ENCODE data around the gene RTN4RL1. TPM values are rescaled to one million over a fixed set of nuclear protein-coding genes. Genes with fewer than 3 reads are reported as not detected.
A peak's percentile ranks its signal among the peaks of the same experiment; 100 is the strongest.

The RTN4RL1 gene, protein sequence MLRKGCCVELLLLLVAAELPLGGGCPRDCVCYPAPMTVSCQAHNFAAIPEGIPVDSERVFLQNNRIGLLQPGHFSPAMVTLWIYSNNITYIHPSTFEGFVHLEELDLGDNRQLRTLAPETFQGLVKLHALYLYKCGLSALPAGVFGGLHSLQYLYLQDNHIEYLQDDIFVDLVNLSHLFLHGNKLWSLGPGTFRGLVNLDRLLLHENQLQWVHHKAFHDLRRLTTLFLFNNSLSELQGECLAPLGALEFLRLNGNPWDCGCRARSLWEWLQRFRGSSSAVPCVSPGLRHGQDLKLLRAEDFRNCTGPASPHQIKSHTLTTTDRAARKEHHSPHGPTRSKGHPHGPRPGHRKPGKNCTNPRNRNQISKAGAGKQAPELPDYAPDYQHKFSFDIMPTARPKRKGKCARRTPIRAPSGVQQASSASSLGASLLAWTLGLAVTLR
- total RNA-seq = 1.8 TPM

DNA sequence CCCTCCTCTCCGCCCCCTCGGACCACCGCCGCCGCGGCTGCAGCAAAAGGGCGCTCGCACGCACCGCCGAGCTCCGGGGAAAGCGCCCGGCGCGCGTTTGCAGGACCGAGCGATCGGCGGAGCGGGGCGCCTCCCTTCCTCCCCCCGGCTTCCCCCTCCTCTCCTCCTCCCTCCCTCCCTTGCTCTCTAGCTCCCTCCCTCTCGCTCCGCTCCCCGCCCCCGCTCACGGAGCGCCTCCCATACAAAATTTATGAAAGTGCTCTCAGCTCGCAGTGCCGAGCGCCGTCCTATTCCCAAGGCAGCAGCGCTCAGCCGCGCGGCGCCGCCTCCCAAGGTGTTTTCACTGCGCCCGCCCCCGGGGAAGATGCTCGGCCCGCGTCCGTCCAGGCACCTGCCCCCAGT lies at the start of gene RTN4RL1:
RTN4RL1 (minus strand) TSS at position 115 of the 402 bp plus-strand sequence. CDS start 469 bp downstream, outside the sequence.
- peak; percentile 80 for DNase-seq

DNA sequence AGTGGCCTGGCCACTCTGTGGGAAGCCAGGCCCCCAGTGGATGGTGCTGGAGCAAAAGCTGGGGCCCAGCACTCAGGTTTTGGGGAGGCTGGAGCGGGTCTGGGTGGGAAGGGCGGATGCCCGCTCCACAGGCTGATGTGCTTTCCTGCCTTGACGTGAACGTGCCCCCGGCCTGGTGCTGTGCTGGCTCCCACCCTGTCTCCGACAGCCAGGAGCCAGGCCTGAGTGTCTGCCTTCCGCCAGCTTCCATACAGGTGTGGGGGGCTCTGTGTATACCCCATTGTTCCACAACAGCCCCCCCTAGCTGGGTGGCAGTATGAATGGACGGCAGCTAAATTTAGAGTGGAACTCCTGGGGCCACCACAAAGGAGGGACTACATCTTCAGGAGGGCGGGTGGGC lies 49.8 kb upstream of the RTN4RL1 start:
- no peak for DNase-seq

DNA sequence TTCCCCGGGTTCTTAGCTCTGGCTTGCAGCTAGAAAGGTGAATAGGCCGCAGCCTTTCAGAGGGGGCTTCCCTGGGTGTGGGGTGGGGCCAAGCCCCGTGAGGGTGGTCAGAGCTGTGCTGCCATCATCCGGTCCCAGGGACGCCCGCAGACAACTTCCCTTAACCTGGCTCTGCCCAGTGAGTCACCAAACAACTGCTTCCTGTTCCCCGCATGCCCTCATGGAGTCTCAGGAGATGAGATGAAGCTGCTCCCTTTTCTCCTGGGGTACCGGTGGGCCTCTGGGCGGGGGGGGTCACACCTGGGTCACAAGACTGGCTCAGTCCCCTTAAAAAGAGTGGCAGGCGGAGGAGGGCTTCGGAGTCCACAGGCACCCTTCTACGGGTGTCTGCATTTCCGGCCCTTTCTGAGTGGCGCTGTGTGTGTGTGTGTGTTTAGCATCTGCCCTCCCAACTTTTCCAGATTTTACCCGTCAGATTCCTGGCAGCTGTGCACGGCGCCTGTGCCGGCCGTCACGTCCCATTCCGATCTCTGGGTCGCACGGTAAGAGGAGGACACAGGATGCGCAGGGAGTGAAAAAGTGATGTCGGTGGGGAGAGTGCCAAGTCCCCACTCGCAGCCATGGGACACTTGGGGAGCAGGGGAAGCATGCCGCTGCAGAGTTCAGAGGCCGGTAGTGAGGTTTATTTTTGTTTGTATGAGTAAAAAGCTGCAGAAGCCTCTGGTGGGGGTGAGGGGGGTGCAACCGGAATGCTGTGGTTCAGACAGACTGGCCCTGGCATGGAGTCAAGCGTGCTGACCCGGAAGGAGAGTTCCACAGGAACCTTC lies 46.5 kb upstream of the RTN4RL1 start:
- peak; percentile 52 for DNase-seq

DNA sequence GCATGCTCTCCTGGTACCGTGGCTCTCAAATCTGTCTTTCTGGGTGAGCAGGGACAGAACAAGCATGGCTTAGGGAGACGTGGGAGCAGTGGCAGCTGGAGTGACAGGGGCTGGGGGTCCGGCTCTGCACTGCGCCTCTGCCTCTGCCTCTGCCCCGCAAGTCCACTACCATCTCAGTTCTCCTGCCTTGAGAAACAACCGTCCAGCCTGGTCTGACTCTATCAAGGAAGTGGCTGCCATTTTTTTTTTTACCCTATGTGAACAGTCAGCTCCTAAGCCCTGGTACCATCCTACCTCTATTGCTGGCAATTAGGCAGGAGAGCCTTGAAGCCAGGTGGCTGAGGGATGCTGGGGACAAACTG lies 45.9 kb upstream of the RTN4RL1 start:
- DNase-seq = no peak

DNA sequence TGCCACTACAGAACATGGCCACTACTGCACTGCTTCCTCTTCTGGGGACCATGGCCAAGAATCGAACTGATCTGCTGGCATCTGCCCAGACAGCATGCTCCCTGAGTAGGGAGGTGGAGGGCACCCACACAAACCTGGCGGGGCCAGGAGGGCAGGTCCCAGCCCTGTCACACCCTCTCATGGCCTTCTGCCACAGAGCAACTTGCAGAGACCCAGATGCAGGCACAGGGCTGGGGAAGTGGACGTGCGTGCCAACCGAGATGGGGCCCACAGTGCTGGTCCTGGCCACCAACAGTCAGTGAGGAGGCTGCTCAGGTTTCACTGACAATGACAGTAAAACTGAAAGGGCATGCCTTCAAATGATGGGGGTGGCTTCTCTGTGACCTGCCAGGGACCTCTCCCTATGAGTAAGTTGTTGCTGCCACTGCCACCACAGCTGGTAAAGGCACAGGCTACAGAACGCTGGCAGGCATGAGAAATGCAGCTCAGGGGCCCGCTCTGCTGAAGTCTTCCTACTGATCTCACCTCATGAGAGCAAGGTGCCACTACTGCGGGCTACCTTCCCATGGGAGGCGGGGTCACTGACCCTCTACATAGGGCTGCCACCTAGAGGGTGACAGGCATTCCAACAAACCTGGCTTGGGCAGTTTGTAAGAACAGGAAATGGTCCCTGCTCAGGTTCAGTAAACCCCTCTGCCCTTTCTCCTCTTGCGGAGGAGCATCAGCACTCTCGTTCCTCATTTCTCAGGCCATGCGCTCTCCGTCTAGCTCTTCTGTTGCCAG lies 45.3 kb upstream of the RTN4RL1 start:
- peak; percentile 2 for DNase-seq

DNA sequence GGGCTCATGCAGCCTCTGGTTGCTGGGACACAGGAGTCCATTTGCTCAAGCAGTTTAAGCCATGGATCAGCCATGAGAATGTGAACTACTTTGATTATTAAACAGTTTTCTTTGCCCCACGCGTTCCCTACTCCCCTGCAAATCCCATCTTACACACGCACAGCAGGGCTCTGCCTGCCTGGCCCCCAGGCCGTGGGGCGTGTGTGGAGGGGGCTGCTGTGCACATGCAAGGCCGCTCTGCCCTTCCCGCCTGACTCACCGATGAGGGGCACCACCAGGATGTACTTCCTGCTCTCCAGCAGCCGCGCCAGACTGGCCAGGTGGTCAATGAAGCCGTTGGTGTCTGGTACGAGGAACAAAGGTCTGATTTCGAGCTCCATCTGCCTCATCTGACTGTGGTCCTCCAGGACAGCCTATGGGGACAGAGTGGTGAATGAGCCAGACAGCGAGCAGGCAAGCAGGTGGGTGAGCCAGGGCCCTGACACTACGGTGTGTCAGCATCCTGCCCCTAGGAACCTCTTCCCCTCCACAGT lies 43.5 kb upstream of the RTN4RL1 start:
- peak; percentile 8 for DNase-seq

DNA sequence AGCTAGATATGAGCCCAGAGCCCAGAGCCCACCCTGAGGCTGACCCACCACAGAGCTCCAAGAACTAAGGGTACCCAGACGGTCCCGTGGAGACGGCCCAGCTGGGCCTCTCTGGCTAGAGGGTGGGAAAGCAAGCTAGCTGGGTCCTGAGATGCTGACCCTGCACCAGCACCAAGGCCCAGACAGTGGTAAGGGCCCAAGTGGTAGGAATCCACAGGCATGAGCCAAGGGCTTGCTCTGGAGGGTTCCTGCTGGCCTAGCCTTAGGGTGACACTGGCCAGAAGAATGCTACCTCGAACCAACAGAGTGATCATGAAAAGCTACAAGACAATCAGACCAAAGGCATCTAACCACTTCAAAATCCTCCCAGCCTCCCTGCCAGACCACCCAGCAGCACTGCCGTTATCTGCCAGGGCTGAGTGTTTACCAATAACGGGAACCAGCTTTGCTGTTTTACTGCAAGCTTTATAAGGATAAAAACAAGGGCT lies 42.9 kb upstream of the RTN4RL1 start:
- DNase-seq = no peak

DNA sequence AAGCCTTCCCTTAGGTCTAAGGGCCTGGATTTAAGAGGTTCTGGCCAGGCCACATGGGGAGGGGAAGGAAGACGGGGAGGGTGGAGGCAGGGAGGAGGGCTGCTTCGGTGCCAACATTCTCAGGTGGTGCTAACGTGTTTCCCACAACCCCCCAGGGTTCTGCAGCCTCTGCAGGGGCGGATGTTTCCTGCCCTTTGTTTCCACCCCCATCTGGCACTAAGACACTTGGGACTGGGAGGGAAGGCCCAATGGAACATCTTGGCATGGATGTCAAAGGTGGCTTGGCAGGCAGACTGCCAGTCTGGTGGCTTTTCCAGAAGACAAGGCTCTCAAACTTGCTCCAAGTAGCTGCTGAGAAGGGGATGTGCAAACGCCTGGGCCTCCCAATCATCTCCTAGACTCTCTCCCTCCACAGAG lies 42.5 kb upstream of the RTN4RL1 start:
- DNase-seq = peak; percentile 28

DNA sequence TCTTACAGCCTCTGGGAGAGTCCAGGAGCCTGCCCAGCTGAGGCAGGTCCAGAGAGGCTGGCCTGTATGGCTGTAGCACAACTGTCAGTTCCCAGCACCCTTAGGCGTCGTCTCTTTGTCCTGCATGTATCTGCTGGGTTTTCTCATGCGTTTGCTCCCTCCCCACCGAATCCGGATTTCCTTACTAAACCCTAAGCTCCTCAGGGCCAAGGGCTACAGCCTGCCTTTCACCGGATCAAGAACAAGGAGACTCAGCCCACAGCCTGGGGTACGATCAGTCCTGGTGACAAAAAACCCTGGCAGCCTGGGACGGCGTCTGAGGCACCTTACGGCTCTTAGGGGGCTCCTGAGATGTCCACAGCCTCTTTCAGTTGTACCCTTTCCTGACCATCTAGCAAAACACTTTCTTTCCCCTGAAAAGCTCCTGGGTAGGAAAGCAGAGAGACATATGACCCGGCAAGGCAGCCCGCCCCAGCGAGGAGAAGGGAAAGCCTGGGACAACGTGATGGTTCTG lies 42.0 kb upstream of the RTN4RL1 start:
- DNase-seq = peak; percentile 4

DNA sequence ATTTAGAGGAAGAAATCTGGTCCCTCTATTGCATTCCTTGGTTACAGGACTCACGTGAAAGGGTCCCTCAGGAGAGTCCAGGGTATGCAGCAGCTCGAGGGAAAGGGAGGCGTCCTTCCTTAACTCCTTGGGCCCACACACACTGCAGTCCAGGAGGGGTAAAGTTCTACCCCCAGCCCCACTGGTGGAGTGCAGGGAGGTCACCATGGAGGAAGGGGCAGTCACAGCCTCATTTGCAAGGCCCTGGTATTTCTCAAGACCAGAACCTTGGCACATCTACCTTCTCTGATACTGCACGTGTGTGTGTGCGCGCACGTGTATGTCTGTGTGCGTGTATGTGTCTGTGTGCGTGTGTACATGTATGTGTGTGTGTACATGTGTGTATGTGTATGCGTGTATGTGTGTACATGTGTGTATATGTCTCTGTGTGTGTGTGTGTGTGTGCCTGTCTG lies 40.8 kb upstream of the RTN4RL1 start:
- DNase-seq = no peak

DNA sequence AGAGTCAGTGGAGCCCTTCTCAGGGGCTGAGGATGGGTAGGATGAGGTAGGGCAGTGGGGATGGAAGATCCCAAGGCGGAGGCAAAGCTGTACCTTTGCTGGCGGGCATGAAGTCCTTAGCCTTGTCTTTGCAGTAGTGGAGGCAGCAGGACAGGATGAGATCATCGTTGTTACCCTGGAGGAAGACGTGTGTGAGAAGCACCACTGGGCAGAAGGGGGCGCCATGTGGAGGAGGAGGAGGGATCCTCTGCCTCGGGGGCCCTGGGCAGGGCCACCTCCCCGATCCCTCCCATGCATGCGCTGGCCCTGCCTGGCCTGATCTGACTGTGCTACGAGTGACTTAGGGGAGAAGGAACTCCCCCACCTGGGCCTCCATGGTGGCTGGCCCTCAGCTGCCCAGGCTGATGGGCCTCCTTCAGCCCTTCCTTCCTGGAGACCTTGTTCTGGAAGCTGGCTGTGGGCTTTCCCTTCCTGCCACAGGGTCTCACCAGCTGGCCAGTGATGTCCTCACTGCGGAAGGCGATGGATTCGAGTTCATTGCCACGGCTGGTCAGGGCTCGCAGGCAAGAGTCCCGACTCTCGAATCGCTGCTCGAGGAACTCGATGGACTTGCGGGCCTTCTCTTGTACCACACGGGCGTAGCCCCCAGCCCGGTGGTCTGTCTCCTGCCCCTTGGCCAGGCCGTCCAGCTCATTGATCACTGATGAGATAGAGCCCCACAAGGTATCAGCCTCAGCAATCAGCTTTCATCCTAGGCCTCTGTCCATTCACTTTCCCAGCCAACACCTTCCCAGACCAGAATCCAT lies 40.0 kb upstream of the RTN4RL1 start:
- DNase-seq = peak; percentile 37

DNA sequence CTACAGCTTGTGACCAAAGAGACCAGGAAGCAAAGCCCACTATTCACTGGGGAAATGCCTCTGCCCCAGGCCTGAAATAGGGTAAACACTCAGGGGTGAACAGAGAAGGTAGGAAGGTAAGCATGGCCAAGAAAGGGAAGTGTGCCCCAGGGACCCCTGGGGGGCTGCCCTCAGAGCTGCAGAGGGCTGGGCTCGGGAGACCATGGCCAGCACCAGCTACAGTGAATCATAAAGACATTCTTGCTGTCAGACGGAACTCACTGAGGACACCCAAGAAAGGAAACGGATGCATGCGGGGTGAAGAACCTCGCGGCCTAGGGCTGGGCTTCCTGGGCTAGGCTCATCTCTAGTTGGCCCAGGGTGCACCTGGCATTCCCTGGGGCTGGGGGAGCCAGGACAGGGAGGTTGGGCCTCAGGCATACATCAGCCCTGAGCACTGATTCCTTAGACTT lies 39.4 kb upstream of the RTN4RL1 start:
- DNase-seq = peak; percentile 10

DNA sequence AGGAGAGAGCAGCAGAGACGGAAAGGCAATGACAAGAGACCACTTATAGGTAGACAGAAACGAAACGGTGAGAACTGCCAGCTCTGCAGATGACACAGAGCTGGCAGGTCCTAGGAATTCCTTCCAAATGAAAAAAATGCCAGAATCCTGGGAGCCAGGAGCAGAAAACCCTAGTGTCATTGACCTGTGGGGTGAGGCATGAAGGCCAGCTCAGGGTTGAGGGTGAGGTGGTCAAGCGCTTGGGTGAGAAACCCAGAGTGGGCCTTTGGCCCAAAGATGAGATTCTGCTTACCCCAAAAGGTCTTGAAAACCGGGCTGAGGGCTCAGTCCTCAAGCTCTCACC lies 39.0 kb upstream of the RTN4RL1 start:
- peak; percentile 12 for DNase-seq

DNA sequence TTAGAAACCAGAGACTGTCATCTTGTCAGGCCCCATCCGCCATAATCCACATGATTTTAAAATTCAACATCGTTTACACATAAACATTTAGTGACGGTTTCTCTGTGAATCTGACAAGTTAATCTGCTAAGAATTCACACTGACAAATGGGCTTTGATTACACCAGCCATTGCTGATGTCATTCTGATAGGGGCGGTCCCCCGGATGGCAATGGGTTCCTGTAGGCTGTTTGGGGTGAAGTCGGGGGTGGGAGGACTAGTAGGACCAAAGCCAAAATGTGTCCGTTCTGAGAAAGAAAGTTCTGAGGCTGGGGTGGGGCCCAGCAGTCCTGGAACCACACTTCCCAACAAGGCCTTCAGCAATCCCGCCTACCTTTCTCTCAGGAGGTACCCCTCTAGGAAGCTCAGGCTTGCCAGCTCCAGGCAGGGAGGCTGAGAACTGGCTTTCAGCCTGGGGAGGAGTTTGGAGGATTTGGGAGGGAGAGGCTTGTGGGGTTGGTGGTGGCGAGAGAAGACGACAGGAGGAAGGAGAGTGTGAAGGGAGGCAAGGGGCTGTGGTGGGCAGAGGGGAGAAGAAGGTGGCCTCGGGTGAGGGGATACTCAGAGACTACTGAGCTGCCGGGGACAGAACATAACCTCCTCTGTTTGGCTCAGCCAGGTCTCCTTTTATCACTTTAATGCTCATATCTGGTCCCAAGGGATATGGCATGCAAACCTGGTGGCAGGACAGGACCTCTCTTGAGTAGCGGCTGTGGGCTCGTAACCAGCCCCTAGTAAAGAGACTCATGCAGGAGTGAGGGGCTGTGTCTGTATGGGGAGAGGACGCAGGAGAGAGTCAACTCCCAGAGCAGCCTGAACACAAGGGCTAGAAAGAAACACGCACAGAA lies 38.4 kb upstream of the RTN4RL1 start:
- DNase-seq = peak; percentile 66

DNA sequence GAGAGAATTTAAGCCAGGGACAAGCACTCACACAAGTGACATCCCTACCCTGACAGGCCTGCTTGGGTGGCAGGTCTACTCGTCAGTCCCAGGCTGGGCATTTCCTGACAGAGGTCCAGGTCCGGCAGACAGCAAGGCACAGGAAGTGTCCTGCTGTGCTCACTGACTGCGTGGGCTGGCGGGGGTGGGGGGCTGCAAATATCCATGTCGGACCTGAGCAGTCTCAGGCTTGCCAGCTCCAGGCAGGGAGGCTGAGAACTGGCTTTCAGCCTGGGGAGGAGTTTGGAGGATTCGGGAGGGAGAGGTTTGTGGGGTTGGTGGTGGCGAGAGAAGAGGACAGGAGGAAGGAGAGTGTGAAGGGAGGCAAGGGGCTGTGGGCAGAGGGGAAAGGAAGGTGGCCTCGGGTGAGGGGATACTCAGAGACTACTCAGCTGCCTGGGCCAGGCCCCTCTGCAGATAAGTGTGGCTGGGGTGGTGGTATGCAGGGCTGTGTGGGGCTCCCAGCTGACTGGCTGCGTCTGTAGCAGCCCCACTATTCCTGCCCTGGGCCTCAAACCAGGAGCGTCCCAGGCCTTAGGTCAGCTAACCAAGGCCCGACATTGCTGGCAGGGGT lies 37.5 kb upstream of the RTN4RL1 start:
- DNase-seq = peak; percentile 53

DNA sequence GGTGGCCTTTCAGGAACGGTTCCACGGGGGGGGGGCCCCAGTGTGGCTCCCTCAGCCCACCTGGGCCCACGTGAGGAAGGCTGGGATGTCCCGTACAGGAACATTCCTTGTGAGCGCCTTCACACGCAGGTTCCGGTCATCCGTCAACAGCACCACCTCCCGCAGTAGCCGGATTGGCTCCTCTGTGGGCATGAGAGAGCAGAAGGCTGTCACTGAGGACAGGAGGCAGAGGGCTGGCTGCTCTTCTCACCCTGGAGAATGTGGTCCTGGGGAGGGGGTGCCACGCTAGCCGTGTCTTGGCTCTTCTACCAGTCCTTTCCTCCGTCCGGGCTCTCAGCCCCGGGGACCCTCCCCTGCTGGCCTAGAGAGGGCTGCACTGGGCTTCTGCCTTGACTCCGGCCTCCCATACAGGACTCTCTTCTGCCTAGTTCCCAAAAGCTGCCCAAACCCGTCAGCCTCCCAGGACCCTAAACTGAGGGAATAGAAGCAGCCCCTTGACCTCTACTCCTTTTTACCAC lies 36.4 kb upstream of the RTN4RL1 start:
- peak; percentile 3 for DNase-seq

DNA sequence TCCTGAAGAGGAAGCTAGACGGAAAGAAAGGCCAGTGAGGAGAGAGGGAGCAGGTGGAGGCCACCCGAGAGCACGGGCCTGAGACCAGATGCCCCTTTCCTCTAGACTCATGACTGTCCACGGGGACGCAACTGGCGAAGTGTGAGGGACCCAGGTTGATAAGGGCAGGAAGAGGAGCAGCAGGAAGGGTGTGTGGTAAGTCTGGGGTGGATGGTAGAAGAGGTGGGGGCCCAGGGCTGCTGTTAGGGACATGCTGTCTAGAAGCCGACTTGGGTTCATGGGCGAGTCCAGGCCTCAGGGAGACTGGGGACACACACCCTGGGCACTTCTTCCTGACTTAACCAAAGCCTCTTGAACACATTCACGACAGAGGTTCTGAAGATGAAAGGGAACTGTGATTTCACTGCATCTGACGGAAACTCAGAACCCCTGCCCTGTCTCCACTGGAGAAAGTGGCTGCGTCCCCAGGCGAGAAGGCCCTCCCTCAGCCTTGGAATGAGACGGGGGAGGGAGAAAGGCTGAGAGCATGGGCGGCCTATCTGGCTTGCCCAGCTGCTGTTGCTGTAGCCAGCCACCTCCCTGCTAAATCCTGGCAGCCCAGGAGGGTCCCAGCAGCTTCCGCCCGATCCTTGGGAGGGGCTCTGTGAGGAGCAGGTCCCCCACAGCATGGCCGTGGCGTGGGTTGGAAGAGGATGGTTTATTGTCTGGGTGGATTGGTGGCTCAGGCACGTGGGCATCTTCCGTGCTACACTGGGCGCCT lies 35.7 kb upstream of the RTN4RL1 start:
- no peak for DNase-seq

DNA sequence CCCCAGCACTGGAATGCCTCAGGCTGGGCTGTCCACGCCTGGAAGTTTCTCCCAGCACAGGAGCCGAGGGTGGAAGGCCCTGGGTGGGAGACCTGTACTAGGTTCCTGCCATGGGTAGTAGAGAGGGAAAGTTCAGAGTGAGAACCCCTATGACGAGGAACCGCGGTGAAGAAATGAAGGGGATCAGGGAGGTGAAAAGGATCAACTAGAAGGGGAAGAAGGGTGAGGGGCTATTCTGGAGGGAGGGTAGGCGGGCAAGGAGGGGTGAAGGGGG lies 35.2 kb upstream of the RTN4RL1 start:
- no peak for DNase-seq

All from tongue (tissue), 2 donors.